Transverse colon (tissue), 4 donors: ENCODE results near the gene TRPM6. TPM values are rescaled to one million over a fixed set of nuclear protein-coding genes. Genes with fewer than 3 reads are reported as not detected.

Source experiments
- DNase-seq: peaks from one replicate; pipeline ENCODE4 v3.0.0-alpha.2; 2019
- H3K27ac ChIP-seq, 4 donors: fragments of 200-600 bp; sonication (generic); 2 replicates each; pipeline ENCODE4 v1.5.1; 2016 to 2018; ENCODE audit warnings: inconsistent platforms in 4 of 4
- H3K27me3 ChIP-seq: fragments of 200-600 bp; sonication (generic); 2 replicates; pipeline ENCODE4 v1.5.1; 2017; ENCODE audit warnings: inconsistent platforms
- H3K36me3 ChIP-seq, 4 donors: fragments of 200-600 bp; sonication (generic); 2 replicates each; pipeline ENCODE4 v1.5.1; 2017 to 2019; ENCODE audit warnings: inconsistent platforms in 4 of 4
- H3K4me1 ChIP-seq, 4 donors: fragments of 200-600 bp; sonication (generic); 2 replicates each; pipeline ENCODE4 v1.5.1; 2017 to 2020; ENCODE audit warnings: inconsistent platforms in 4 of 4
- H3K4me3 ChIP-seq, 4 donors: fragments of 200-600 bp; sonication (generic); 1 replicate in 1 of 4; 2 replicates in 3 of 4; pipeline versions ENCODE4 v1.5.1 to v1.6.1; 2017 to 2019; ENCODE audit warnings: inconsistent platforms in 4 of 4
- H3K9me3 ChIP-seq, 2 donors: fragments of 200-600 bp; sonication (generic); 2 replicates each; pipeline ENCODE4 v1.5.1; 2017 to 2019; ENCODE audit warnings: inconsistent platforms in 2 of 2
- EP300 ChIP-seq: sonication (generic); formaldehyde crosslinking; IDR thresholded peaks from one replicate; pipeline ENCODE4 v1.6.1; 2017; ENCODE audit warnings: antibody characterized with exemption, low read depth
- POLR2A ChIP-seq: fragments of 450-650 bp; IDR thresholded peaks from one replicate; pipeline ENCODE4 v1.6.1; 2016; ENCODE audit warnings: antibody characterized with exemption, mild to moderate bottlenecking, moderate library complexity
- POLR2AphosphoS5 ChIP-seq, 3 donors: sonication (generic); formaldehyde crosslinking; IDR thresholded peaks; one replicate each; pipeline ENCODE4 v1.6.1; 2016; ENCODE audit warnings: antibody characterized with exemption in 3 of 3
- WGBS, 2 donors: methylation state at CpG; one replicate each; pipeline ENCODE4 v1.1.5; 2018; ENCODE audit warnings: low coverage in 1 of 2; 5-methylcytosine and 5-hydroxymethylcytosine counted together
- in situ Hi-C, 4 donors: fragments of 200-750 bp; cut with MboI; loops; one replicate each; pipeline versions ENCODE4 v1.15.0 to v1.15.1; 2017; ENCODE audit warnings: low sequenced_read_pairs in 3 of 4, low pct_ligation_motif_present in 1 of 4, low pct_unique_long_range_greater_than_20kb in 1 of 4
- intact Hi-C: fragments of 100-400 bp; cut with DNase I; formaldehyde crosslinking; loops from one replicate; pipeline ENCODE4 v1.15.1; 2023; ENCODE audit warnings: low total_unique reads
- total RNA-seq, 4 donors: library from RNA; depleted of rRNA; stranded (reverse); fragments of >200 nt; gene quantifications; one replicate each; pipeline ENCODE4 v1.1.0, GENCODE V29; 2016
- TF ChIP-seq, protein P1 (sequence below), 5 experiments: fragments of 200-600 bp in 3 of 5; fragments of 450-650 bp in 2 of 5; sonication (generic) in 3 of 5; IDR thresholded peaks; 1 replicate in 2 of 5; 2 replicates in 3 of 5; pipeline ENCODE4 v1.5.1; 2016 to 2017; ENCODE audit warnings: antibody characterized with exemption in 5 of 5, inconsistent platforms in 3 of 5, mild to moderate bottlenecking in 2 of 5, moderate library complexity in 1 of 5

TRPM6 gene
- total RNA-seq, 4 donors from 2014 or later, result 21.5 to 122 (median 51.6) TPM

DNA sequence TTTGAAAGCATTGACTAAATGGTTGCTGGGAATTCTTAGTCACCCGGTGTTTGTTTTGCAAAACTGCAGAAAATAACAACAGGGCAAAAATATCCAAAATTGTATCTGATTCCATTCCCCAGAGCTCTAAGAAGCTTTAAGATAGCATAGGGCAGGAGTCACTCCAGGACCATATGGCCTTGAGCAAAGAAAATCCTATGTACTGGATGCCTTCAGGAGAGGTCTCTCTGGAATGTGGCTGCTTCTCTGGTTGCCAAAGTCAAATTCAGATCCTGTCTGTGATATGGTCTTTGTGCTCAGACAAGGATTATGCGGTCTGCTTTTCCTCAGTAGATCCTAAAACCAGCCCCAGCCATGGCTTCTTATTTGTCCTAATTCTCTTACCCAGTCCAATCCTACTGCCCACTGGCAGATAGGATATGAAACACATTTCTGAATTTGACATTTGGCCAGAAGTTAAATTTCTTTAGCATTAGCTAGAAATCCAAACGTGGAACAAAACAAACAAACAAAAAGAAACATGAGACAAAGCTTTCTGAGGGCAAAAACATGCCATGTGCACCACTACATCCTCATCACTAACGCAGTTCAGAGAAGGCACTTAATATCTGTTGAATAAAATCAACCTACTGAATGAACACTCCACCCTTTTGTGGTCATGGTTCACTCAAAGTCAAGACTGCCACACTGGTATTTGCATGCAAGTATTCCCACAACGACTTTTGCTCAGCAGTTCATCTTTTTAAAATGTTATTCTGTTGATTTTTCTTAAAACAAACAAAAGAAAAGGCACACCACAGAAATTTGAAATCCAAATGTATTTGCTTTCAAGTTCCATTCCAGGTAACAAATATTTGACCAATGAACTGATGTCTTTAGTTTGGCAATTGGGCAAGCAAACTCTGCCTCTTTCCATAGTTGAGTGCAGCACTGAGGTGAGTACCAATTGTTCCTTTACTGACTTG lies 165.7 kb downstream of the TRPM6 start:
- TF ChIP-seq POLR2A (no peak), POLR2AphosphoS5 (IDR thresholded peaks at IDR 0.05) (no peak), EP300 (no peak)
- TF ChIP-seq, protein P1, sequence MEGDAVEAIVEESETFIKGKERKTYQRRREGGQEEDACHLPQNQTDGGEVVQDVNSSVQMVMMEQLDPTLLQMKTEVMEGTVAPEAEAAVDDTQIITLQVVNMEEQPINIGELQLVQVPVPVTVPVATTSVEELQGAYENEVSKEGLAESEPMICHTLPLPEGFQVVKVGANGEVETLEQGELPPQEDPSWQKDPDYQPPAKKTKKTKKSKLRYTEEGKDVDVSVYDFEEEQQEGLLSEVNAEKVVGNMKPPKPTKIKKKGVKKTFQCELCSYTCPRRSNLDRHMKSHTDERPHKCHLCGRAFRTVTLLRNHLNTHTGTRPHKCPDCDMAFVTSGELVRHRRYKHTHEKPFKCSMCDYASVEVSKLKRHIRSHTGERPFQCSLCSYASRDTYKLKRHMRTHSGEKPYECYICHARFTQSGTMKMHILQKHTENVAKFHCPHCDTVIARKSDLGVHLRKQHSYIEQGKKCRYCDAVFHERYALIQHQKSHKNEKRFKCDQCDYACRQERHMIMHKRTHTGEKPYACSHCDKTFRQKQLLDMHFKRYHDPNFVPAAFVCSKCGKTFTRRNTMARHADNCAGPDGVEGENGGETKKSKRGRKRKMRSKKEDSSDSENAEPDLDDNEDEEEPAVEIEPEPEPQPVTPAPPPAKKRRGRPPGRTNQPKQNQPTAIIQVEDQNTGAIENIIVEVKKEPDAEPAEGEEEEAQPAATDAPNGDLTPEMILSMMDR (IDR thresholded peaks at IDR 0.05), result no peak
- H3K27me3 ChIP-seq, result no peaks in the 10 kb centered on the region
- 58 to 63% methylated on average over 4 to 5 of the region's 5 CpGs for WGBS, 2 donors
- H3K9me3 ChIP-seq, result no peaks in the 10 kb centered on the region
- DNase-seq, result no peak
- intact Hi-C loops, result no loop called here
- H3K36me3 ChIP-seq, result no peaks in the 10 kb centered on the region
- no peak overlapping the region for H3K27ac ChIP-seq
- H3K4me3 ChIP-seq, result no peak overlapping the region
- no peaks in the 10 kb centered on the region for H3K4me1 ChIP-seq
- in situ Hi-C loops, result loop anchor here in 1 of 4 donors (25.0 kb wide), 1 partner anchor 110 kb away; no protein-coding TSS in a partner anchor

DNA sequence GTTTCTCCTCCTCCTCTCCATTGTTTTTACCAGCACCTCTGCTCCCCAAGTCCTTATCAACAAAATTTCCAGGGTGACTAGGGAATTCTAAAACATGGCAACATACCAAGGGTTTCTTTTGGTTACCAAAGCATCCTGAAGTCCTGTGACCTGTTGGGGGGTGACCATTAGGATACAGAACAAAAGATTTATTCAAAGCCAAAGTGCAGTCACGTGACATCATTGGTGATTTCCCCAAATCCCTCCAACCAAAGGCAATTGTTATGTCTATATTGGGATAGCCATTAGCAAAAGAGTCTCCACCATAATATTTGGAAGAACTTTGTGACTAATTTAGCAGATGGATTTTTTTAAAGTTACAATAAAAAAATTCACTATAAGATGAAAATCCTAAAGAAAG lies 168.4 kb downstream of the TRPM6 start:
- Histone ChIP-seq H3K27ac (no peak overlapping the region), H3K9me3 (no peaks in the 10 kb centered on the region), H3K4me1 (no peaks in the 10 kb centered on the region), H3K4me3 (no peak overlapping the region), H3K27me3 (no peaks in the 10 kb centered on the region), H3K36me3 (no peaks in the 10 kb centered on the region)
- DNase-seq, result no peak
- in situ Hi-C loops, result loop anchor here in 1 of 4 donors (25.0 kb wide), 1 partner anchor 107 kb away; no protein-coding TSS in a partner anchor
- WGBS, 2 donors, result 76% methylated on average over 1 of the region's 1 CpG; no CpG with 5 or more reads in 1 of the 2 donors
- TF ChIP-seq POLR2A, result no peak
- TF ChIP-seq EP300, result no peak
- TF ChIP-seq, protein P1 (IDR thresholded peaks at IDR 0.05), result no peak
- no peak for TF ChIP-seq POLR2AphosphoS5 (IDR thresholded peaks at IDR 0.05)
- intact Hi-C loops, result no loop called here

GRCh38 chr9:74718709-74719108 lies 169.0 kb downstream of the TRPM6 start:
- Histone ChIP-seq H3K9me3 (no peaks in the 10 kb centered on the region), H3K4me3 (no peak overlapping the region), H3K4me1 (no peaks in the 10 kb centered on the region), H3K27me3 (no peaks in the 10 kb centered on the region), H3K36me3 (no peaks in the 10 kb centered on the region), H3K27ac (no peak overlapping the region)
- TF ChIP-seq EP300, result no peak
- TF ChIP-seq, protein P1 (IDR thresholded peaks at IDR 0.05), result no peak
- no peak for TF ChIP-seq POLR2A
- TF ChIP-seq POLR2AphosphoS5 (IDR thresholded peaks at IDR 0.05), result no peak
- 93 to 95% methylated on average over 1 to 2 of the region's 2 CpGs for WGBS, 2 donors
- intact Hi-C loops, result no loop called here
- in situ Hi-C loops, result loop anchor here in 1 of 4 donors (25.0 kb wide), 1 partner anchor 106 kb away; no protein-coding TSS in a partner anchor
- no peak for DNase-seq

DNA sequence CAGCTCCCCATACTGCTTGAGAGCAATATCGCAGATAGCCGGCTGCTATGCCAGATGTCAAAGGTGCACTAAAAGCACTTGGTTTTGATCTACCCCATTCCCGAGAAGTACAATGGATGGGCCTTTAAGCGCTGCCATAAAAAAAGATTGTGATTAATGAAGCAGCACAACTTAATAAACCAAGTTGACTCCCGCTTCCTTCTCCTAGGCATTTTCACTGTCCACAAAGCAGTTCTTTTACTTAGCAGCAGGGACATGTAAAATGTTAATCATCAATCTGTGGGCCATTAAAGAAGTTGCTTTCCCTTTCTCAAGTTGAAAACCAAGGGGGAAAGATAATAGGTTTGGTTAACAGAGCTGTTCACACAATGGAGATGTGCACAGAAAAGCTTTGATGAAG lies 176.4 kb downstream of the TRPM6 start:
- in situ Hi-C loops, result loop anchor here in 1 of 4 donors (25.0 kb wide), 1 partner anchor 99 kb away; no protein-coding TSS in a partner anchor
- no peaks in the 10 kb centered on the region for H3K36me3 ChIP-seq

More for the DNA sequence above, 176.4 kb downstream of the TRPM6 start:
- Histone ChIP-seq H3K27ac (no peak overlapping the region), H3K27me3 (no peaks in the 10 kb centered on the region), H3K4me1 (no peaks in the 10 kb centered on the region), H3K9me3 (no peaks in the 10 kb centered on the region), H3K4me3 (no peak overlapping the region)
- intact Hi-C loops, result no loop called here
- WGBS, 2 donors, result 50 to 52% methylated on average over 5 of the region's 5 CpGs
- TF ChIP-seq POLR2A, result no peak
- TF ChIP-seq POLR2AphosphoS5 (IDR thresholded peaks at IDR 0.05), result no peak
- no peak for TF ChIP-seq EP300
- TF ChIP-seq, protein P1 (IDR thresholded peaks at IDR 0.05), result no peak
- DNase-seq, result no peak
